Stimulated activated effector memory CD8-positive, alpha-beta T cell treated with anti-CD3 and anti-CD28 coated beads, Interleukin-12 subunit alpha, Interleukin-12 subunit beta, amount 100 ng/mL, for 72 hours (primary cell): ENCODE measurements around the gene CFAP46.

Experiments used
- ATAC-seq: fragments of 150-1000 bp; cut with Tn5 transposase; 2 replicates; pipeline ENCODE4 v1.10.0; 2021
- DNase-seq, 2 donors: peaks; one replicate each; pipeline ENCODE4 v3.0.0; 2021 to 2022; ENCODE audit warnings: low spot score in 2 of 2
- H3K27ac Mint-ChIP-seq: one replicate; pipeline ENCODE4 v1.8.0; 2022; ENCODE audit warnings: mild to moderate bottlenecking, mixed read lengths
- H3K36me3 Mint-ChIP-seq: one replicate; pipeline ENCODE4 v1.8.0; 2022; ENCODE audit warnings: mild to moderate bottlenecking, mixed read lengths
- H3K4me1 Mint-ChIP-seq: one replicate; pipeline ENCODE4 v1.8.0; 2022; ENCODE audit warnings: mixed read lengths
- H3K4me3 Mint-ChIP-seq: one replicate; pipeline ENCODE4 v1.8.0; 2022; ENCODE audit warnings: mild to moderate bottlenecking, mixed read lengths
- H3K9me3 Mint-ChIP-seq: one replicate; pipeline ENCODE4 v1.8.0; 2022; ENCODE audit warnings: mixed read lengths

CFAP46 gene

GRCh38 chr10:132885451-132886210 is 56.7 kb downstream of the CFAP46 start:
- H3K9me3 Mint-ChIP-seq = no peaks in the 10 kb centered on the region
- DNase-seq (no peak), ATAC-seq (no peak)
- H3K27ac Mint-ChIP-seq = no peak overlapping the region
- no peaks in the 10 kb centered on the region for H3K4me1 Mint-ChIP-seq
- H3K36me3 Mint-ChIP-seq = no peaks in the 10 kb centered on the region
- no peak overlapping the region for H3K4me3 Mint-ChIP-seq

GRCh38 chr10:132884691-132885271 is 57.6 kb downstream of the CFAP46 start:
- DNase-seq (no peak), ATAC-seq (no peak)
- no peak overlapping the region for H3K4me3 Mint-ChIP-seq
- H3K27ac Mint-ChIP-seq = no peak overlapping the region
- no peaks in the 10 kb centered on the region for H3K4me1 Mint-ChIP-seq
- no peaks in the 10 kb centered on the region for H3K36me3 Mint-ChIP-seq
- H3K9me3 Mint-ChIP-seq = no peaks in the 10 kb centered on the region

GRCh38 chr10:132884041-132884440 is 58.3 kb downstream of the CFAP46 start:
- H3K9me3 Mint-ChIP-seq = no peaks in the 10 kb centered on the region
- H3K36me3 Mint-ChIP-seq = no peaks in the 10 kb centered on the region
- H3K27ac Mint-ChIP-seq = no peak overlapping the region
- H3K4me3 Mint-ChIP-seq = no peak overlapping the region
- DNase-seq (no peak), ATAC-seq (no peak)
- H3K4me1 Mint-ChIP-seq = peaks cover 1% of the 10 kb centered on the region

GRCh38 chr10:132883391-132883881 is 58.9 kb downstream of the CFAP46 start:
- DNase-seq = no peak
- Mint-ChIP-seq H3K4me1 (peaks cover 5% of the 10 kb centered on the region), H3K36me3 (no peaks in the 10 kb centered on the region), H3K9me3 (no peaks in the 10 kb centered on the region), H3K4me3 (no peak overlapping the region), H3K27ac (no peak overlapping the region)
- ATAC-seq = no peak

- no peaks in the 10 kb centered on the region for H3K9me3 Mint-ChIP-seq
- no peak overlapping the region for H3K27ac Mint-ChIP-seq
- no peaks in the 10 kb centered on the region for H3K36me3 Mint-ChIP-seq
- ATAC-seq (no peak), DNase-seq (no peak)
- H3K4me1 Mint-ChIP-seq = peaks cover 5% of the 10 kb centered on the region
- H3K4me3 Mint-ChIP-seq = no peak overlapping the region
Measured at GRCh38 chr10:132882069-132882951, 60.1 kb downstream of the CFAP46 start.

GRCh38 chr10:132881186-132881920 is 61.0 kb downstream of the CFAP46 start:
- Mint-ChIP-seq H3K4me1 (peaks cover 5% of the 10 kb centered on the region), H3K4me3 (no peak overlapping the region), H3K36me3 (no peaks in the 10 kb centered on the region), H3K27ac (no peak overlapping the region), H3K9me3 (no peaks in the 10 kb centered on the region)
- DNase-seq (no peak), ATAC-seq (no peak)

- Mint-ChIP-seq H3K27ac (no peak overlapping the region), H3K4me3 (no peak overlapping the region), H3K4me1 (peaks cover 5% of the 10 kb centered on the region), H3K9me3 (no peaks in the 10 kb centered on the region), H3K36me3 (no peaks in the 10 kb centered on the region)
- no peak for ATAC-seq
- no peak for DNase-seq
Measured at GRCh38 chr10:132880128-132880981, 62.0 kb downstream of the CFAP46 start.

GRCh38 chr10:132879408-132880127 is 62.8 kb downstream of the CFAP46 start:
- Mint-ChIP-seq H3K4me1 (peaks cover 5% of the 10 kb centered on the region), H3K4me3 (no peak overlapping the region), H3K9me3 (no peaks in the 10 kb centered on the region), H3K36me3 (no peaks in the 10 kb centered on the region), H3K27ac (no peak overlapping the region)
- DNase-seq (no peak), ATAC-seq (no peak)

- no peak for DNase-seq
- H3K27ac Mint-ChIP-seq = no peak overlapping the region
- H3K4me3 Mint-ChIP-seq = no peak overlapping the region
Measured at GRCh38 chr10:132878730-132879407, 63.5 kb downstream of the CFAP46 start.

GRCh38 chr10:132878091-132878729 is 64.2 kb downstream of the CFAP46 start:
- Mint-ChIP-seq H3K27ac (no peak overlapping the region), H3K36me3 (no peaks in the 10 kb centered on the region), H3K9me3 (no peaks in the 10 kb centered on the region), H3K4me1 (peaks cover 5% of the 10 kb centered on the region), H3K4me3 (no peak overlapping the region)
- ATAC-seq (no peak), DNase-seq (no peak)

More at GRCh38 chr10:132878730-132879407, 63.5 kb downstream of the CFAP46 start:
- peak; percentile 33 for ATAC-seq
- Mint-ChIP-seq H3K4me1 (peaks cover 5% of the 10 kb centered on the region), H3K36me3 (no peaks in the 10 kb centered on the region), H3K9me3 (no peaks in the 10 kb centered on the region)

- ATAC-seq = no peak
- DNase-seq = no peak
- Mint-ChIP-seq H3K9me3 (no peaks in the 10 kb centered on the region), H3K36me3 (no peaks in the 10 kb centered on the region), H3K4me1 (peaks cover 5% of the 10 kb centered on the region), H3K27ac (no peak overlapping the region), H3K4me3 (no peak overlapping the region)
Measured at GRCh38 chr10:132877473-132877872, 64.9 kb downstream of the CFAP46 start.

- Mint-ChIP-seq H3K27ac (no peak overlapping the region), H3K4me1 (peaks cover 5% of the 10 kb centered on the region)
- DNase-seq = no peak
Measured at GRCh38 chr10:132876993-132877431, 65.4 kb downstream of the CFAP46 start.

More at GRCh38 chr10:132876993-132877431, 65.4 kb downstream of the CFAP46 start:
- H3K9me3 Mint-ChIP-seq = no peaks in the 10 kb centered on the region
- no peak overlapping the region for H3K4me3 Mint-ChIP-seq
- no peaks in the 10 kb centered on the region for H3K36me3 Mint-ChIP-seq
- ATAC-seq = no peak
